Skeletal muscle tissue (tissue), 4 donors: ENCODE results near the gene NELL1. TPM values are rescaled to one million over a fixed set of nuclear protein-coding genes. Genes with fewer than 3 reads are reported as not detected.
"Not testable (repeated sequence)": the region's sequence is repeated elsewhere in the genome, so short reads cannot be mapped to it uniquely, and the experiment has no call there.

Experiments
- H3K27ac ChIP-seq: one replicate; pipeline ENCODE4 v1.7.0; 2013; ENCODE audit warnings: mild to moderate bottlenecking, low read depth, low read length, inconsistent platforms
- H3K27me3 ChIP-seq, 3 donors: one replicate each; pipeline ENCODE4 v1.7.0; 2013; ENCODE audit warnings: low read length in 3 of 3; ENCODE audit not compliant: control insufficient read depth in 3 of 3, insufficient read depth in 3 of 3
- H3K36me3 ChIP-seq, 3 donors: one replicate each; pipeline ENCODE4 v1.7.0; 2013; ENCODE audit warnings: low read length in 3 of 3; ENCODE audit not compliant: control insufficient read depth in 3 of 3, insufficient read depth in 3 of 3
- H3K4me1 ChIP-seq, 3 donors: one replicate each; pipeline ENCODE4 v1.7.0; 2013; ENCODE audit warnings: low read length in 3 of 3, mild to moderate bottlenecking in 3 of 3; ENCODE audit not compliant: control insufficient read depth in 3 of 3, insufficient read depth in 3 of 3
- H3K4me3 ChIP-seq, 3 donors: one replicate each; pipeline ENCODE4 v1.7.0; 2013; ENCODE audit warnings: low read length in 3 of 3
- H3K9ac ChIP-seq, 3 donors: one replicate each; pipeline ENCODE4 v1.7.0; 2013; ENCODE audit warnings: low read length in 3 of 3, mild to moderate bottlenecking in 3 of 3, moderate library complexity in 2 of 3, low read depth in 1 of 3
- H3K9me3 ChIP-seq, 3 donors: one replicate each; pipeline ENCODE4 v1.7.0; 2013; ENCODE audit warnings: low read length in 3 of 3; ENCODE audit not compliant: control insufficient read depth in 3 of 3
- total RNA-seq: library from RNA; depleted of rRNA; stranded (reverse); fragments of >200 nt; gene quantifications from one replicate; pipeline ENCODE4 v1.2.3, GENCODE V29; 2014
- donor health status: Osteomylitis.

Gene NELL1
- total RNA-seq, 1 donor from 2014 or later = 3.7 TPM

DNA sequence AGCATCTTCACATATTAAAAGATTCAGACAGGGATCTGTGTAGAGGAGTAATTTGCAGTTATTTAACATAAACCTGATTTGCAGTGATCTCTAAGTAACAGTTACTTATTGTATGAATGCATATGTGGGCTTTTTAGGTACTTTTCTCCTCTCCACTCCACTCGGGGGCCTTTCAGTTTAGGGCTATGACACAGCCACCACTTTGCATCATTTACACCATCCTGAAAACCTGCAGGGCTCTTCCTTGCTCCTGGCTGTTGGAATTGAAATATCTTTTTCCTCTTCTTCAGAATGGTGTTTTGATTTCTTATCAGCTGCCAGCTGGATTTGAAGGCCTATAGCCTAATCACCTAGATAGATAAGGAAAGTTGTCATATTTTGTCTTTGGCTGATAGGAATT is 580.8 kb downstream of the NELL1 start:
- Histone ChIP-seq H3K27ac (no peak overlapping the region), H3K9ac (no peak overlapping the region), H3K4me3 (no peak overlapping the region), H3K9me3 (no peaks in the 10 kb centered on the region), H3K4me1 (no peaks in the 10 kb centered on the region), H3K27me3 (no peaks in the 10 kb centered on the region), H3K36me3 (no peaks in the 10 kb centered on the region)

DNA sequence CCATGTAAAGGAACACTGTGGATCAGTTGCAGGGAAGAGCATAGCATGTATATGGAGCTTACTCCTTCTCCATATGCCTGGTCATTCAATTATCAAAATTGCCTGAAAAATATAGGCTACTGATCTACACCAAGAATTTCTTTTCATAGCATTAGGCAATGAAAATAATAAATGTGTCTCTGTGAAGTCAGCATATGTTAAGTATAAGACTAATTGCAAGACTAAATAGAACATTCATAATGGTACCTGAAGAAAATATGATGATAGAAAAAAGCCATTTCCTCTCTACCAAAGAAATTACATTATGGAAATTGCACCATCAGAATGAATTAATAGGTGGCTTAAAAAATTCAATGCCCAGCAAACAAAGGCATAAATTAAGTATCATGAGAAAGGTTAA is 584.7 kb downstream of the NELL1 start:
- Histone ChIP-seq H3K9ac (no peak overlapping the region), H3K27ac (no peak overlapping the region), H3K4me3 (no peak overlapping the region), H3K4me1 (no peaks in the 10 kb centered on the region), H3K36me3 (no peaks in the 10 kb centered on the region), H3K9me3 (no peaks in the 10 kb centered on the region), H3K27me3 (no peaks in the 10 kb centered on the region)

DNA sequence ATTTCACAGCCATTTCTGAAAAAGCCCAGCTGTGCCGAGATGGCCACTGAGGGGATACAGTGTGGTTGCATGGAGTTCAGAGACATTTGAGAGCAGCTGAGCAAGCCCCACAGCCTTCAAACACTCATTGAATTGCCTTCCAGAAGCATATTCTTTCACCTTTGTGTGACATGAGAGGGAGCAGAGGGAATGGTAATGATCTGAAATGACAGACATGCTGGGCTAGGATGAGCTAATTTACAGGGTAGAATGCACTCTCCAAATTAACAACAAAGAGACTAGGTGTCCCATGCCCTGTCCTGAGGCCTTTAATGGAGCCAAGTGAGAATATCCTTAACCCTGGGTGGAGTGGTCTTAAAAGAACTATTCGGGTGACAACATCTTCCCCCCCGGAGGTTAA is 585.4 kb downstream of the NELL1 start:
- H3K36me3 ChIP-seq = no peaks in the 10 kb centered on the region
- no peak overlapping the region for H3K4me3 ChIP-seq
- no peaks in the 10 kb centered on the region for H3K4me1 ChIP-seq
- no peak overlapping the region for H3K27ac ChIP-seq
- H3K27me3 ChIP-seq = no peaks in the 10 kb centered on the region
- H3K9me3 ChIP-seq = no peaks in the 10 kb centered on the region
- no peak overlapping the region for H3K9ac ChIP-seq

DNA sequence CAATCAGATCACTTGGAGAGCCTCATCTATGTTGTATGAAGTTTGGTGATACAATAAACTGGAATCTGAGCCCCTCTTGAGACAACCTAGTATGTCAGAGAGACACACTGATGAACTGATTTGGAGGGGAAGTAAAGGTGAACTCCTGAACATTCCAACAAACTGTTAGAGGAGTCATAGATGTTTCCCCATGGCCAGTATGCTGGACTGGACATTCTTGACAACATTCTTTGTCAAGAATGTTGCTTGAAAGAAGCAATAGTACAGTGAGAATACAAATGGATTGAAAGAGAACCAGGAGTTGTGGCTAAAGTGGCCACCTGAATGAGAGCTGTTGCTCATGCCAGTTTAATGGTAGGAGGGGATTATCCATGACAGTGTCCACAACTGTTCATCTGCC is 588.1 kb downstream of the NELL1 start:
- no peaks in the 10 kb centered on the region for H3K27me3 ChIP-seq
- H3K9ac ChIP-seq = no peak overlapping the region
- H3K4me1 ChIP-seq = no peaks in the 10 kb centered on the region
- no peak overlapping the region for H3K4me3 ChIP-seq
- no peaks in the 10 kb centered on the region for H3K36me3 ChIP-seq
- H3K9me3 ChIP-seq = no peaks in the 10 kb centered on the region
- no peak overlapping the region for H3K27ac ChIP-seq

DNA sequence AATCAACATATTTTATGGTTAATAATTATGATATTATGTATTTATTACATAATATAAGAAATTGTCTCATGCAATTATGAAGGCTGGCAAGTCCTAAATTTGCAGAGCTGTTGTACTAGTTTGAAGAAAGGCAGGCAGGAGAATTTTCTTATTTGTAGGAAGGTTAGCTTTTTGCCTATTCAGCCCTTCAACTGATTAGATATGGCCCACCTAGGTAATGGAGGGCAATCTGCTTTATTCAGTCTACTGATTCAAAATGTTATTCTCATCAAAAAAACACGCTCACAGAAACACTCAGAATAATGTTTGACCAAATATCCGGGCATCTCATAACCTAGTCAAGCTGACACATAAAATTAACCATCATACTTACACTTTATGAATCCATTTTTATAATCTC is 589.0 kb downstream of the NELL1 start:
- Histone ChIP-seq H3K9me3 (no peaks in the 10 kb centered on the region), H3K4me1 (no peaks in the 10 kb centered on the region), H3K27ac (no peak overlapping the region), H3K9ac (no peak overlapping the region), H3K27me3 (no peaks in the 10 kb centered on the region), H3K36me3 (no peaks in the 10 kb centered on the region), H3K4me3 (no peak overlapping the region)

DNA sequence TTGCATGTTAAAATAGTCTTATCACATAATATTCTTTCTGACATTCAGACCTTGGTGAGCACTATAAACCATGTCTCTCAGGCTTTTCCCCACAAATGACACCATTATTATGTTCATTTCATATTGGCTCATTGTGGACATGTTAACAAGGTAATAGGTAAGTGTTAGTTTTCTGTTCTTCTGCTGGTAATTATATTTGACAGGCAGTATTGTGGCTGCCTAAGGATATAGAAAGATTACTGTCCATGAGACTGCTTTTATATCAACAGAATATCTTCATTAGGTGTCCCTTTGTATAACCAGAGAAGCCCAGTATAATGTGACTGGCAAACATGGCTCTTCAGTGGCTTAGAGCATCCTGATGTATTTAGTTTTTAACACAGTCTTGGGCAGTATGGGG is 590.7 kb downstream of the NELL1 start:
- Histone ChIP-seq H3K9ac (no peak overlapping the region), H3K27ac (no peak overlapping the region), H3K36me3 (no peaks in the 10 kb centered on the region), H3K27me3 (no peaks in the 10 kb centered on the region), H3K9me3 (no peaks in the 10 kb centered on the region), H3K4me1 (no peaks in the 10 kb centered on the region), H3K4me3 (no peak overlapping the region)

DNA sequence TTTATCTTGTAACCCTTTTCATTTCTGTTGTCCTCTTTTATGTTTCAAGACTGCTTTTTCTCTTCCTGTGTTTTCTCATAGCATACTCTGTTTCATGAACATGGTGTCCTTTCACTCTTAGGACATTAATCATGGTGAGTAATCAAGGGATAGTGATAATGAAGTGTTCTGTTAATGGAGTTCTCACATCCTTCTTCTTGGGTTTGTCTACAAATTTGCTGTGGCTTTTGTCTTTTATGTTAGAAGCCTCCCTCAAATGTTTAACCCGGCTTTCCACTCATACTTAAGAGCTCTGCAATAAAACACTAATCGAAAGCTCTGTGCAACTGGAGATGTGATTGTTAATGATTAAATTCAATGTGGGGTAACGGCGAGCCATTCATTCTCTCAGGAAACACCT is 593.6 kb downstream of the NELL1 start:
- Histone ChIP-seq H3K9me3 (no peaks in the 10 kb centered on the region), H3K27me3 (no peaks in the 10 kb centered on the region), H3K4me1 (no peaks in the 10 kb centered on the region), H3K9ac (no peak overlapping the region), H3K36me3 (no peaks in the 10 kb centered on the region), H3K4me3 (no peak overlapping the region), H3K27ac (no peak overlapping the region)

DNA sequence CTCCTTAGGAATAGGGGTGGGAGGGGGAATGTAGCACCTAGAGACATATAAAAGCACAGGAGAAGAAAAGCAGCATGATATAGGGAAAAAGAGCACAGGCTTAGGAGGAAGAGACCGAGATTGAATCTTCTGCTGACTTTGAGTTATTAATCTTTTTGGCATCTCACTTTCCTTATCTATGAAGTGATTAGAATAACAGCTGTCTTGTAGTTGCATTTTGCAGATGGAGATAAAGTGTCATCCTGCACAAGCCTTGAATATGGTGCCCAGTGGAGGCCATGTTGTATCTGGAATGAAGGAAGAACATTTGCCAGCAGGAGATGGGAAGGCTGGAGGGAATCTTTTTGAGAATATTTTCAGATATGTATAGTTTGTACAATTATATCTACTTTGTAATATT is 594.7 kb downstream of the NELL1 start:
- Histone ChIP-seq H3K36me3 (no peaks in the 10 kb centered on the region), H3K4me1 (no peaks in the 10 kb centered on the region)

DNA sequence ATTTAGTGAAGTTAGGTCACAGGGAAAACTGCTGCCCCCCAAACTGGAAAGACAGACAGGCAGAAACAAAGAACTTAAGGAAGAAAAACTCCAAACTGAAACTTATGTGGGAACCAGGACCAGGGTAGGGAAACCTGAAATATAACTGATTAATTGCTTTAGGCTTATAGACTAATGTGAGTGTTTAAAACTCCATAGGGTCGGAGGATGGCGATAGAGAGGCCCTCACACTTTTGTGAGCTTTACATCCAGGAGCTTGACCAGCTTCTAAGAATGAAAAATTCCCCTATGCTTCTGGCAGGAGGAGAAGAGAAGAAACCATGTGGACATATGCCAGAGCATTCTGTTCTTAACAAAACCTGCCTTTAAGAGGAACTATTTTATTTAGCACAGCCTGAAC is 598.6 kb downstream of the NELL1 start:
- H3K4me3 ChIP-seq = no peak overlapping the region
- no peak overlapping the region for H3K27ac ChIP-seq
- H3K27me3 ChIP-seq = no peaks in the 10 kb centered on the region
- H3K9ac ChIP-seq = no peak overlapping the region
- no peaks in the 10 kb centered on the region for H3K4me1 ChIP-seq
- no peaks in the 10 kb centered on the region for H3K9me3 ChIP-seq
- no peaks in the 10 kb centered on the region for H3K36me3 ChIP-seq

More for the DNA sequence above, 594.7 kb downstream of the NELL1 start:
- Histone ChIP-seq H3K9me3 (no peaks in the 10 kb centered on the region), H3K9ac (no peak overlapping the region), H3K27ac (no peak overlapping the region), H3K27me3 (no peaks in the 10 kb centered on the region), H3K4me3 (no peak overlapping the region)

DNA sequence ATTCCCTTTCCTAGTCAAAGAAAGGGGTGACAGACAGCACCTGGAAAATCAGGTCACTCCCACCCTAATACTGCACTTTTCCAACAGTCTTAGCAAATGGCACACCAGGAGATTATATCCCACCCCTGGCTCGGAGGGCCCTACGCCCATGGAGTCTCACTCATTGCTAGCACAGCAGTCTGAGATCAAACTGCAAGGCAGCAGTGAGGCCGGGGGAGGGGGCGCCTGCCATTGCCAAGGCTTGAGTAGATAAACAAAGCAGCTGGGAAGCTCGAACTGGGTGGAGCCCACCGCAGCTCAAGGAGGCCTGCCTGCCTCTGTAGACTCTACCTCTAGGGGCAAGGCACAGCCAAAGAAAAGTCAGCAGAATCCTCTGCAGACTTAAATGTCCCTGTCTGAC is 602.8 kb downstream of the NELL1 start:
- H3K27me3 ChIP-seq, H3K9me3 ChIP-seq, H3K4me1 ChIP-seq, H3K9ac ChIP-seq, H3K36me3 ChIP-seq, H3K4me3 ChIP-seq, H3K27ac ChIP-seq: not testable (repeated sequence)

DNA sequence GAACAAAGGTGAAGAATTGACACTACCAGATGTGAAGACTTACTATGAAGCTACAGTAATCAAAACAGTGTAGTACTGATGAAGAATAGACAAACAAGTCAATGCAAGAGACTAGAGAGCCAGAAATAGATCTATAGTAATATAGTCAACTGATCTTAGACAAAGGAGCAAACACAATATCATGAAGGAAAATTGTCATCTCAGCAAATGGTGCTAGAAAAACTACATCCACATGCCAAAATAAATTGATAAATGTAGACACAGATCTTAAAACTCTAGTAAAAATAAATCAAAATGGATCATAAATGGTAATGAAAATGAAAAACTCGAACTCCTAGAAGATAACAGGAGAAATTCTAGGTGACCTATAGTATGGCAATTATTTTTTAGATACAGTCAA is 609.5 kb downstream of the NELL1 start:
- Histone ChIP-seq H3K4me3 (no peak overlapping the region), H3K27ac (no peak overlapping the region), H3K9me3 (no peaks in the 10 kb centered on the region), H3K36me3 (no peaks in the 10 kb centered on the region), H3K4me1 (no peaks in the 10 kb centered on the region), H3K9ac (no peak overlapping the region), H3K27me3 (no peaks in the 10 kb centered on the region)
